ENCODE measurements around the gene REXO1. TPM values are rescaled to one million over a fixed set of nuclear protein-coding genes. Genes with fewer than 3 reads are reported as not detected.

The REXO1 gene
- total and polyA plus RNA-seq, 9 of the 15 experiments (the other 6 are each of a cell fraction or from before 2014, with no cell fraction given), result 0.04 to 63.3 (median 15.8) TPM

GRCh38 chr19:1861599-1862031 is 13.3 kb upstream of the REXO1 start (continued):
- TF ChIP-seq STAT5A (IDR thresholded peaks at IDR 0.05; ENCODE audit: borderline replicate concordance, low read length) (no peak), NKRF (IDR thresholded peaks at IDR 0.05; ENCODE audit: borderline replicate concordance) (peak; percentile 66; the same call in 1 of the 2 replicates), MYC (IDR thresholded peaks at IDR 0.05; ENCODE audit: low read depth, low read length) (peak; percentile 31; the same call in 1 of the 2 replicates), MYC (CRISPR knock-in tag; IDR thresholded peaks at IDR 0.05; ENCODE audit: borderline replicate concordance, low read depth) (no peak)

DNA sequence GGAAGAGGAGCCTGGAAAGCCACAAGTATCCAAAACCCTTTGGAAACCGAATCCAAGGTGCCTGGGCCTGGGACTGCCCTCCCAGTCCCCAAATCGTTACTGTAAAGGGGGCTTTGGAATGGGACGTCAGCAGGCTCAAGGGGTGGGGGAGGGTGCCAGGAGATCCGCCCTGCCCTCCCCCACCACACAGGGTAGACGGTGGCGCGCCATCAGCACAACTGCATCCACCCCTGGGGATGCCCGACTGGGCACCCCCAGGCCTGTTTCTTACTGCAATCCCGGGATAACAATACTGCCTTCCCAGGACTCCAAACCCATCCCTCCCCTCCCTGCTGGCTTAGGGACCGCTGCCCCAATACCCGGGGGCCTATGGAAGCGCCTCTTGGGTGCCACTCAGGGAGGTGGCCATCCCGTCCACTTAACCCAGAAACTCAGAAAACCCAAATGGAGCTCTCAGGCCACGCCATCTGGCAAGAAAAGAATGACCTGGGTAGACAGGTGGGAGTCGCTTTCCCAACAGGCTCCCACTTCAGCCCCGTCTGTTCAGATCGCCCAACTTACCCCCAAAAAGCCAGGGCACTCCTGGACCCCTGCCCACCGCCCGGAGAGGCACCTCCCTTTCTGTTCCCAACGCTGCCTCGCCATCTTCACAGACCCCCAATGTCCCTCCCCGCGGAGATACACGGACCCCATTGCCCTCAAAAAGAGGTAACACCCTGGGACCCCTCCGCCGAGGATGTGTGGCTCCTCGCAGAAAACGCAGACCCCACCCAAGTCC is 12.7 kb upstream of the REXO1 start:
- CTCF ChIA-PET (ENCODE audit: low intra/inter-chr PET ratio), result no interaction called here
- Histone ChIP-seq H3K27ac (ENCODE audit: extremely low read depth, low read depth, low read length) (peak overlapping the region; percentile 85), H3K9me1 (ENCODE audit: control insufficient read depth, insufficient read depth, low read length) (peaks cover 5% of the 10 kb centered on the region), H3K4me2 (ENCODE audit: insufficient read depth, low read length) (peak overlapping the region; percentile 82), H3K4me3 (peak overlapping the region; percentile 95), H3K36me3 (ENCODE audit: control insufficient read depth, insufficient read depth, low read length) (no peaks in the 10 kb centered on the region; the same call in 2 of the 3 replicates), H2AFZ (ENCODE audit: low read depth, low read length) (no peak overlapping the region), H3K79me2 (ENCODE audit: control insufficient read depth, insufficient read depth, low read length) (peaks cover 78% of the 10 kb centered on the region), H4K20me1 (replicated peaks; ENCODE audit: control insufficient read depth, insufficient read depth, low read length) (peaks cover 28% of the 10 kb centered on the region), H3K4me1 (replicated peaks in 1 of 2; ENCODE audit: control insufficient read depth in 2 of 2, insufficient read depth in 2 of 2, low read length in 2 of 2) (peaks cover 48 to 83% of the 10 kb centered on the region in 2 experiments), H3K27me3 (ENCODE audit: control insufficient read depth in 2 of 2, insufficient read depth in 2 of 2, low read length in 2 of 2) (no peaks in the 10 kb centered on the region), H3K9ac (ENCODE audit: insufficient read depth in 1 of 2, low read depth in 2 of 2, low read length in 2 of 2) (peak overlapping the region; percentile 84 to 97), H3K9me3 (replicated peaks; ENCODE audit: control insufficient read depth, insufficient read depth, low read depth, low read length) (no peaks in the 10 kb centered on the region)
- intact Hi-C loops (cut with micrococcal nuclease), result no loop called here
- FAIRE-seq, result no peak
- in situ Hi-C loops (cut with MboI), result no loop called here
- no peak for DNase-seq (ENCODE audit: extremely low read depth in 1 of 4, low spot score in 3 of 4)
- BruUV-seq (replicated peaks), result no TSS peak
- no peak for ATAC-seq
- POLR2A ChIA-PET, result interaction anchor here (0.6 kb wide), 3 partner anchors 162 to 434 kb away, joined by 3 read pairs; no protein-coding TSS in a partner anchor
- 8% methylated on average over 27 of the region's 28 CpGs for WGBS (ENCODE audit: insufficient coverage, low coverage, missing lambda C conversion rate)
- TF ChIP-seq TFAP4 (CRISPR knock-in tag; IDR thresholded peaks at IDR 0.05; ENCODE audit: borderline replicate concordance) (peak; percentile 20; the same call in 1 of the 2 replicates), RFX1 (IDR thresholded peaks at IDR 0.05) (no peak), MXI1 (IDR thresholded peaks at IDR 0.05; ENCODE audit: low read depth, low read length) (no peak), RAD21 (CRISPR knock-in tag; conservative IDR thresholded peaks at IDR 0.05 in 1 of 2, IDR thresholded peaks at IDR 0.05 in 1 of 2) (no peak), RBBP5 (IDR thresholded peaks at IDR 0.05; ENCODE audit: borderline replicate concordance, insufficient read depth, low read length, poor library complexity, severe bottlenecking) (peak; percentile 39), RBFOX2 (IDR thresholded peaks at IDR 0.05; ENCODE audit: low read depth, low read length) (0 out of 2 replicates have a peak, but pooled peaks have one; percentile 0), HDAC2 (IDR thresholded peaks at IDR 0.05) (no peak), CREB1 (IDR thresholded peaks at IDR 0.05) (no peak), CREB1 (CRISPR knock-in tag; IDR thresholded peaks at IDR 0.05) (no peak), KDM5B (IDR thresholded peaks at IDR 0.05; ENCODE audit: insufficient replicate concordance, low read depth, low read length) (peak; percentile 2), NELFE (IDR thresholded peaks at IDR 0.05; ENCODE audit: insufficient read depth, insufficient read length) (no peak)
- TF ChIP-seq, protein P1, sequence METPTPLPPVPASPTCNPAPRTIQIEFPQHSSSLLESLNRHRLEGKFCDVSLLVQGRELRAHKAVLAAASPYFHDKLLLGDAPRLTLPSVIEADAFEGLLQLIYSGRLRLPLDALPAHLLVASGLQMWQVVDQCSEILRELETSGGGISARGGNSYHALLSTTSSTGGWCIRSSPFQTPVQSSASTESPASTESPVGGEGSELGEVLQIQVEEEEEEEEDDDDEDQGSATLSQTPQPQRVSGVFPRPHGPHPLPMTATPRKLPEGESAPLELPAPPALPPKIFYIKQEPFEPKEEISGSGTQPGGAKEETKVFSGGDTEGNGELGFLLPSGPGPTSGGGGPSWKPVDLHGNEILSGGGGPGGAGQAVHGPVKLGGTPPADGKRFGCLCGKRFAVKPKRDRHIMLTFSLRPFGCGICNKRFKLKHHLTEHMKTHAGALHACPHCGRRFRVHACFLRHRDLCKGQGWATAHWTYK (CRISPR knock-in tag; IDR thresholded peaks at IDR 0.05), result no peak

All from K562 (cell line).